Measurements from ENCODE around the gene LGR5. TPM values are rescaled to one million over a fixed set of nuclear protein-coding genes. Genes with fewer than 3 reads are reported as not detected.

LGR5 gene
- total and polyA plus RNA-seq, 2 of the 13 experiments (the other 11 are each of a cell fraction or from before 2014, with no cell fraction given), result 37.0 to 121 TPM

GRCh38 chr12:71552728-71553501 is 113.3 kb downstream of the LGR5 start (continued):
- TF ChIP-seq PHF8 (CRISPR knock-in tag; IDR thresholded peaks at IDR 0.05) (no peak), HIVEP1 (CRISPR knock-in tag; IDR thresholded peaks at IDR 0.05) (0 out of 2 replicates have a peak, but pooled peaks have one; percentile 25), SPEN (CRISPR knock-in tag; IDR thresholded peaks at IDR 0.05; ENCODE audit: low read depth) (peak; percentile 34; the same call in 1 of the 2 replicates), CHCHD3 (CRISPR knock-in tag; IDR thresholded peaks at IDR 0.05) (no peak), TFE3 (CRISPR knock-in tag; IDR thresholded peaks at IDR 0.05) (peak; percentile 57; the same call in 1 of the 2 replicates), RORA (CRISPR knock-in tag; IDR thresholded peaks at IDR 0.05) (peak; percentile 79; the same call in 1 of the 2 replicates), THYN1 (CRISPR knock-in tag; IDR thresholded peaks at IDR 0.05; ENCODE audit: borderline replicate concordance, low read depth) (no peak), ISX (CRISPR knock-in tag; conservative IDR thresholded peaks at IDR 0.05) (no peak), ZNF260 (CRISPR knock-in tag; IDR thresholded peaks at IDR 0.05; ENCODE audit: borderline replicate concordance, low read depth) (no peak), ZFX (CRISPR knock-in tag; IDR thresholded peaks at IDR 0.05; ENCODE audit: low read depth) (peak; percentile 47), MTA1 (CRISPR knock-in tag; IDR thresholded peaks at IDR 0.05; ENCODE audit: borderline replicate concordance) (peak; percentile 52; the same call in 1 of the 2 replicates), ZNF253 (CRISPR knock-in tag; IDR thresholded peaks at IDR 0.05; ENCODE audit: borderline replicate concordance) (no peak), NR3C1 (CRISPR knock-in tag; IDR thresholded peaks at IDR 0.05) (no peak), FOXA1 (IDR thresholded peaks at IDR 0.05) (no peak), FOXA1 (CRISPR knock-in tag; IDR thresholded peaks at IDR 0.05) (peak; percentile 30; the same call in 1 of the 2 replicates), ZNF331 (CRISPR knock-in tag; IDR thresholded peaks at IDR 0.05) (peak; percentile 68; the same call in 1 of the 2 replicates), RERE (CRISPR knock-in tag; IDR thresholded peaks at IDR 0.05; ENCODE audit: low read depth) (peak; percentile 89; the same call in 1 of the 2 replicates), ZBTB34 (CRISPR knock-in tag; IDR thresholded peaks at IDR 0.05) (peak; percentile 81), ELF1 (CRISPR knock-in tag; IDR thresholded peaks at IDR 0.05) (peak; percentile 28; the same call in 1 of the 2 replicates), ZNF792 (CRISPR knock-in tag; IDR thresholded peaks at IDR 0.05) (peak; percentile 76), POGZ (CRISPR knock-in tag; IDR thresholded peaks at IDR 0.05) (peak; percentile 65)
